HPDE6-E6E7 (cell line): ENCODE results near the gene PRIM2.
"Not testable (repeated sequence)": the region's sequence is repeated elsewhere in the genome, so short reads cannot be mapped to it uniquely, and the experiment has no call there.

Experiments
- DNase-seq: peaks from one replicate; pipeline ENCODE4 v3.0.0; 2011; ENCODE audit warnings: missing footprints; ENCODE audit errors: extremely low spot score

PRIM2 gene

DNA sequence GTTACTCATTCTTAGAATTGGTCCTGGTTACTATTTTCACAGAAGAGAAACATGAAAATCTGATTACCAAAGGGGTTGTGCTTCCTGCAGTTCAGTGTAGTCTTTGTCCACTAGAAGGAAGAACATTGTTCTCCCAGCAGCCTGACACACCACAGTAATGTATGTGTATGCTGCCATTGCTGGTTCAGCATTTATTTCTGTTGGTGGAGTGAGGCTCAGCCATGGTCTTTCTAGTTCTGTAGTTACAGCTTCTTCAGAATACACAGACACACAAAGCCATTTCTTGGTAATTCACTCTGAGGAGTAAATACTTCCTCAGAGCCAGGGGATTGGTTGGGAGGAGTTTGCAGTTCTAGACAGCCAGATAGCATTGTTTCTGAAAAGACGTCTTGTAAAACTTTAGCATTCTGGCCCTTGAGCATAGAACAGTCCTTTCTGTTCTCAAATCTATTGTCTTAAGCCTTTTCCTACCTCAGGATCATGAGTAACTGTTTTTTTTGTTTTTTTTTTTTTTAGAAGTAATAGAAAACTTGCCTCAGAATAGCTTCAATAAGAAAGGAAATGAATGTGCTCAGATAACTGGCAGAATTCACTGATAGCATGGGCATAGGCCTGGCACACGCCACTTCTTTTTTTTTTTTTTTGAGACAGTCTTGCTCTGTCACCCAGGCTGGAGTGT is 128.5 kb downstream of the PRIM2 start:
- DNase-seq = not testable (repeated sequence)

GRCh38 chr6:57449496-57450066 is 132.2 kb downstream of the PRIM2 start:
- not testable (repeated sequence) for DNase-seq

DNA sequence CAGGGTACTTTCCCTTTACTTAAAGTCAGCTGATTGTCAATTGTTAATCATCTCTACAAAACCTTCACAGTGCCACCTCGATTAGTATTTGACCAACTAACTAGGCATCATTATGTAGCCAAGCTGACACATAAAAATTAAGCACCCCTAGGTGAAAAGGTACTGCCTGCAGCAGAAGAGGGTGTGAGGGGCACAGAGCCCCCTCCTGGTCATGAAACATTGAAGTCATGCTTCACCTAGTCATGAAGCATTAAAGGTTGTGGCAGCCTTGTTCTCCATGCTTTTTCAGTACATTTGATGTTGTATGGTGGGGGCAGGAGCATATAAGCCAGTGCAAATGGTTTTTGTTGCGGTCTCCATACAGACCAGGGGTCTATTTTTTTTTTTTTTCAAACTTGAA is 142.4 kb downstream of the PRIM2 start:
- not testable (repeated sequence) for DNase-seq

DNA sequence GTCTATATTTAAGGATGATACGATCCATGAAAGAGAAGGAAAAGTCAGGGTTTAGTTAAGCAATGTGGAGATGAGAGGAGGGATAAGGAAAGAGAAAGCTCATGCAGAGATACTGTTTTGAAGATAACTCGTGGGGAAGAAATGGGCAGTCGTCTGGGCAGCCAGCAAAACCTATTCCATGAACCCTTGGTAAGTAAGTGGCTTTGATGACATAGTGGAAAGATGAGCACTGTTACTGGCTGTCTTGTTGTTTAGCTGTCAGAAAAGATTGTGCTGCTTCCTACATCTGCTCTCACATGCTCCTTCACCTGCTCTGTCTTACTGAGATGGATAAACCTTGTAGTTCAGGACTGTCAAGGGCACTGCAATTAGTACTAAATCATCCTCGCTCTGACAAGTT is 143.6 kb downstream of the PRIM2 start:
- not testable (repeated sequence) for DNase-seq

GRCh38 chr6:57463809-57464208 is 146.4 kb downstream of the PRIM2 start:
- not testable (repeated sequence) for DNase-seq

- DNase-seq = not testable (repeated sequence)
Measured at GRCh38 chr6:57465968-57466367, 148.5 kb downstream of the PRIM2 start.

DNA sequence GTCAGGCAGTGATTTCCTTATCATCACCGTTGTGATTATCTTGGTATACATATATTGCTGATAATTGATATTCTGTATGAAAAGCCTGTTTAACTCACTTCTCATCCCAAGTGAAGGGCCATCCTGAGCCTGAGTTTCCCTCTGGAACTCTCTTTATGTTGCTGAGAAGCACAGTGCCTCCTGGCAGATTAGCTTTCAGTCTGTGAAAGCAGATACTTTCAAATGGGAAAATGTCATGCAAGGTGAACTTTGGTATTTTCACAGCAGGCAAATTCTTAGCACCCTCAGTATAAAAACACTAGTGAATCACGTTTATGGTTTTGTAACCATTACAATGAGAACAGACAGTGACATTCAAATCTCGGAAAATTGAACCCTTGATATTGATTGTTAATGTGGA is 151.6 kb downstream of the PRIM2 start:
- DNase-seq = no peak

GRCh38 chr6:57470148-57470547 is 152.7 kb downstream of the PRIM2 start:
- DNase-seq = not testable (repeated sequence)

GRCh38 chr6:57471314-57471864 is 154.0 kb downstream of the PRIM2 start:
- DNase-seq = not testable (repeated sequence)

DNA sequence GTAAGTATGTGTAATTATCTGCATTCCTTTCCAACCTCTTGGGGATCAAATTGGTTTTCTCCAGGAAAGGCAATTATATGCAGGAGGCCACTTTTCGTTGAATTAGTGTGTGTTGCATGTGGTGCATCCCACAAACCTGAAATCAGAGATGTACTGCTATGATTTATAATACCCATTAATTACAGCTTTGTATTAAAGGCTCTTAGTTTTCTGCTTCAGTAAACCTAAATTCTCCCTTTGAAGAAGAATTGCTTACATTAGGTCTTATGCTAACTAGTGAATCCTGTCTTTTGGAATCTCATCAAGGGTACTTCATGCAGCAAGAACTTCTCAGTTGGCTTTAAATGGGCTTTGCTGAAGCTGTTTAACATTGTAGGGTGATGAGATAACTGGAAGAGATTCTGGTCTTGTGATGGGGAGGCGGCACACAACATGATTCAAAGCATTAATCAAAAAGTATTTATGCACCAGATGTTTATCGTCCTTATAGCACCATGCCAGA is 155.5 kb downstream of the PRIM2 start:
- DNase-seq = not testable (repeated sequence)

DNA sequence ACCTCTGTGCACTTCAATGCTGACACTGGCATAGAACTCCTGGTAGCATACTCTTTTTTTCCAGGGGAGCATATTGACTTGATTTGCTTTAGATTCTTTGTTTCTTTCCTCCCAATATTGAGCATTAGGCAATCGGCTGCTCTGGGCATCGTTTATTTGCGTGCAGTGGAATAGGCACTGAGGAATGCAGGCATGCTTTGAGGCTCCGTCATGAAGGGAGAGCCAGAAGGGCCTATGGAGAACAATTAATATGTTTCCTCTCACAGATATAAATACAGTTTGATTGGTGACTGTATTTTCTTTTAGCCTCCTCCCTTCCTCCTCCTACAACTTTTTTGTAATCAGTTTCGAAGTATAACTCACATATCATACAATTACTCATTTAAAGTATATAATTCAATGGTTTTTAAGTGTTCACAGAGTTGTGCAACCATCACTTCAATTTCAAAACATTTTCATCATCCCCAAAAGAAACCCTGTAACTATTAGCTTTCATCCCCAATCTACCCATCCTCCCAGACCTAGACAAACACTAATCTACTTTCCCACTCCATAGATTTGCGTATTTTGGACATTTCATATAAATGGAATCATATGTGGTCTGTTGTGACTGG is 157.5 kb downstream of the PRIM2 start:
- DNase-seq = not testable (repeated sequence)

GRCh38 chr6:57475656-57476055 is 158.2 kb downstream of the PRIM2 start:
- not testable (repeated sequence) for DNase-seq

DNA sequence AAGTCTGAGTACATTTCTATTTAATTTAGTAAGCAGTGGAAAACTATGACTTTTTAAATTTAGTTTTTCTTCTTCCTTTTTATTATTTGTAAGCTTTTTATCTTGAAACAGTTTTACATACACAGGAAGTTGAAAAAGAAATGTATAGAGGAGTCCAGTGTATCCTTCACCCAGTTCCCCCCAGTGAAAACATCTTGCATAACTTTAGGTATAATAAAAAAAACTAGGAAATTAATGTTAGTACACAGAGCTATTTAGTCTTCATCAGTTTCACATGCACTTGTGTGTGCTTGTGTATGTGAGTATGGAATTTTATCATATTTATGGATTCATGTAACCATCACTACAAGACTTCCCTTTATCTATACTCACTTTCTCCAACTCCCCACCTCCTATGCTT is 162.8 kb downstream of the PRIM2 start:
- DNase-seq = not testable (repeated sequence)

GRCh38 chr6:57481121-57481520 is 163.7 kb downstream of the PRIM2 start:
- DNase-seq = not testable (repeated sequence)

DNA sequence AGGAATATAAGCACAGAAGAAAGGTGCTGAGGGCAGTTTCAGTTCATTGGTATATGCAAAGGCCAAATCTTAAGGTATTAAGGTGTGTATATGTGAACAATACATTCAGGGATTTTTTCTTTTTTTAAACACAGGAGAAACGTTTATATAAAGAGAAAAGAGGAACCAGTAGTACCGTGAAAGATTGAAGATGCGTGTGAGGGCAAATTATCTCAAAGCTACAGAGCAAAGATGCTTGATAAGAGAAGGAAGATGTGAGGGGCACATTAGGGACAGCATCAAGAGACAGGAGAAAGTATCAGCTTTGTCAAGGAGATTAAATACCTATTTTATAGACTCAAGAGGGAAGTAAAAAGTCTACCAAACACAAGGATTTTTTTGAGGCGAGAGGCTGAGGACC is 165.0 kb downstream of the PRIM2 start:
- not testable (repeated sequence) for DNase-seq

GRCh38 chr6:57486494-57487081 is 169.2 kb downstream of the PRIM2 start:
- not testable (repeated sequence) for DNase-seq

DNA sequence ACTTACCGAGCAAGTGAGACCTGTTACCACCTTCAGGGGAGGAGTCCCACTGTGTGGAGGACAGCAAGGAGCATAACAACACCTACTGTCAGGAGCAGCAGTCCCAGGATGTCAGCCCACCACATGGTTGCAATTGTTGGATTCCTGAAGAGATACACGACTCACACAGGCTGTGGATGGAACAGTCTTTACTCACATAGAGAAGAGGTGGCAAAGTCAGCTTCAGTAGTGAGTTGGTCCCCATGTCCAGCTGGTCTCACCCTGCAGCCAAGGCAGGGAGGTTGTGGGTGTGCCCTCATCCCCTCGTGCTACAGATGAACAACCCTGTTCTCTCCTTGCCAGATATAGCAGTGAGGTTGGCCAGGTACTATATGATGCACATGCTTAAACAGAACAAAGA is 171.1 kb downstream of the PRIM2 start:
- DNase-seq = not testable (repeated sequence)

DNA sequence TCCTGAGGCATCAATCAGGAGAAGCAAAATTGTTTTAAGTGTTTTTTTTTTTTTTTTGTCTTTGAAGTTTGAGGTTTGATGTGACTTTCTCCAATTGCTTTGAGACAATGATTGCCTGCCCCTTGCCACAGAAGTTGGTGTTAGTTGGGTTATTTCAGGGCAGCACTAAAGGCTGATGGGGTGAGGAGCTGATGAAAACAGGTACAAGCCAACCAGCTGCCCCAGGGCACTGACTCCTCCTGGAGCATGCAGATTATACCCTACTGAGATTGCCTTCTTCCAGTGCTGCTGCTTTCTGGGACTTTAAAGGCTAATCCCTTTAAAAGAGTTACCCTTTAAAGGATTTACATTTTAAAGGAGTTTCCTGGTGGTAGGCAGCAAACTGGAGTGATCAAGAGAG is 172.5 kb downstream of the PRIM2 start:
- not testable (repeated sequence) for DNase-seq

- DNase-seq = not testable (repeated sequence)
Measured at GRCh38 chr6:57491795-57492194, 174.4 kb downstream of the PRIM2 start.

DNA sequence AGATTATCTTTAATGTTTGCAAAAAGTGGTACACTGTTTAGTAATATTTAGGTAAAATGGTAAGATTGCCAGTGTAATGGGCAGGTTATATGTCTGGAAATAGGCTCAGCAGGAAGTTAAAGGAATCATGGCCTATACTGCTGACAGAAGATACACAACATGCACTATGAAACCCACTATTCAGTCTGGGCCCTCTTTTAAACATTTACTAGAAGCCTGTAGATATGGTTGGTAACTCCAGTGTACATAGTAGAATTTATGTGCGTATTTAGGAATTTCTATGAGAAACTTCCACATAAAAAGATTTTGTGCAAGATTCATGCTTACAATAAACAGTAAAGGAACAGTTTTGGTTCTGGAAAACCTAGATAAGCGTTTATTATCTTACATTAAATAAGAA is 178.8 kb downstream of the PRIM2 start:
- DNase-seq = not testable (repeated sequence)

DNA sequence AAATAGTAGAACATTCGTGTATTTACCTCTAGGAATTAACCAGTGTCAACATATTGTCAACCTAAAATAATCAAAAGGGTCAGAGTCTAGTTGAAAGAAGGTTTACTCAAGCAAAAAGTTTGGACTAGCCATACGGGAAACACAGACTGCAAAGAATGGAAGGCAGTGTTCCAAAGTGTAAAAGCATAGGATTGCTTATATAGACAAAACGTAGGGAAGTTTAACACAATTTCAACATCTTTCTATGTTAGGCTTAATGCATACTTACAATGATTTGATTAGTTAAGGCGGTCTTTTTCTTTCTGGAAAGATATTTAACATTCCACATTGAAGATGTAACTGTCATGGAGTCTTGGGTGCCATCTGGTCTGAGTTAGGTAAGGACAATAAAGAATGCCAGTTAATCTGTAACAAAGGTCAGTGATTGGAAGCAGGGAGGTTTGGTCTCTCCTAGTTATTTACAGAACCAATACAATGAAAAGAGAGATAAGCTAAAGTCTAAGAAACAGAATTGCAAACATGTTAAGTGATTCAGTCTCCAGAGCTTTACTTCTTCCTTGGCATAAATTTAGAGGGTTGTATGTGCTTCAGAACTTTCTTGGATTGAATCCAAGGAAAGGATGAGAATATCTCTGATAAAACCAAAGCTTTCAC is 183.1 kb downstream of the PRIM2 start:
- not testable (repeated sequence) for DNase-seq

DNA sequence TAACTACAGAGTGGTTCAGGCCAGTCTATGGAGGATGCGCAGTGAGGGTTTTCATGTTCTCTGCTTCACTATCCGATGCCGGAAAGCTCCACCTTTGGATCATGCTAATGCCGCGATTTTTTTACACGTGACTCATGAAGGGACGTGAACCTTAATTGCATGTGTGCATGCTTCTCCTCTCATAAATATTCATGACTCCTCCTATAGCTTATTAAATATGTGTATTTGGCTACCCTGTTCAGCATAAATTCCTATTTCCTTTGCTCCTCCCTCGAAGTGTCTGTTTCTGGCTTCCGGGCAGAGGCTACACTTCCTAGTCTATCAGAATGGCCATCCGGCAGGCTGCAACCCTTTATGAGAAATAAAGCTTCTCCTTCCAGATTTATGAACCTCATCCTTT is 185.0 kb downstream of the PRIM2 start:
- not testable (repeated sequence) for DNase-seq
